ENCODE measurements around the gene MMP15.
"Not testable (repeated sequence)": the region's sequence is repeated elsewhere in the genome, so short reads cannot be mapped to it uniquely, and the experiment has no call there.

Gene MMP15

GRCh38 chr16:57997176-57997527 lies 28.4 kb upstream of the MMP15 start:
- DNase-seq: no peak

GRCh38 chr16:57997528-57998265 lies 27.9 kb upstream of the MMP15 start:
- DNase-seq: no peak

GRCh38 chr16:57998486-57998885 lies 27.1 kb upstream of the MMP15 start:
- DNase-seq: peak; percentile 62

- DNase-seq: no peak
These were observed 26.6 kb upstream of the MMP15 start for GRCh38 chr16:57998992-57999365.

GRCh38 chr16:57999366-57999970 lies 26.1 kb upstream of the MMP15 start:
- DNase-seq: peak; percentile 31

GRCh38 chr16:57999971-58000705 lies 25.4 kb upstream of the MMP15 start, which contains the start of gene ZNF319:
TSS of gene ZNF319 (minus strand) at chr16:58000672. CDS start at chr16:57998265, 2,407 bp downstream.
- no peak for DNase-seq

- DNase-seq: peak; percentile 80
These were observed 24.6 kb upstream of the MMP15 start, which contains the start of gene USB1 for GRCh38 chr16:58000706-58001676. TSS of gene USB1 (plus strand) at chr16:58001407. CDS start at chr16:58001484, 77 bp downstream.

GRCh38 chr16:58001781-58002415 lies 23.7 kb upstream of the MMP15 start:
- no peak for DNase-seq

GRCh38 chr16:58002416-58002800 lies 23.1 kb upstream of the MMP15 start:
- DNase-seq: no peak

GRCh38 chr16:58002936-58003335 lies 22.6 kb upstream of the MMP15 start:
- DNase-seq: no peak

GRCh38 chr16:58004736-58005135 lies 20.8 kb upstream of the MMP15 start:
- DNase-seq: not testable (repeated sequence)

GRCh38 chr16:58009856-58010416 lies 15.6 kb upstream of the MMP15 start:
- DNase-seq: no peak

GRCh38 chr16:58010886-58011285 lies 14.7 kb upstream of the MMP15 start:
- DNase-seq: no peak

- DNase-seq: no peak
These were observed 13.9 kb upstream of the MMP15 start for GRCh38 chr16:58011652-58012051.

- no peak for DNase-seq
These were observed 13.1 kb upstream of the MMP15 start for GRCh38 chr16:58012481-58012880.

- DNase-seq: no peak
These were observed 12.2 kb upstream of the MMP15 start for GRCh38 chr16:58013201-58013956.

GRCh38 chr16:58016840-58017446 lies 8.6 kb upstream of the MMP15 start:
- DNase-seq: no peak

GRCh38 chr16:58018803-58019202 lies 6.8 kb upstream of the MMP15 start:
- DNase-seq: no peak

GRCh38 chr16:58019866-58020538 lies 5.6 kb upstream of the MMP15 start:
- no peak for DNase-seq
